PC-9 (cell line): ENCODE results near the gene MCM9. TPM values are rescaled to one million over a fixed set of nuclear protein-coding genes. Genes with fewer than 3 reads are reported as not detected.

Experiments used
- BruUV-seq: library from RNA; stranded (reverse); fragments of 400-500 nt; replicated peaks from 2 replicates; lab custom pipeline; 2021; lab: Mats Ljungman, UMichigan
- CTCF ChIA-PET: fragments of 300-600 bp; sonication (Branson Sonifier 250); formaldehyde crosslinking; loops from one replicate; lab custom pipeline; 2022; ENCODE audit warnings: antibody characterized with exemption; lab: Charles Lee
- POLR2A ChIA-PET: fragments of 300-600 bp; sonication (Branson Sonifier 250); formaldehyde crosslinking; loops from one replicate; lab custom pipeline; 2022; ENCODE audit warnings: antibody characterized with exemption; ENCODE audit not compliant: unreplicated experiment; lab: Charles Lee
- DNase-seq, 2 experiments: peaks; one replicate each; pipeline versions ENCODE4 v3.0.0 to v3.0.0-alpha.2; 2015 to 2022; ENCODE audit warnings: mixed read lengths in 1 of 2
- H2AFZ ChIP-seq: fragments of 200-600 bp; sonication (generic); 2 replicates; pipeline ENCODE4 v1.8.1; 2017; ENCODE audit warnings: antibody characterized with exemption
- H3F3A ChIP-seq: fragments of 200-600 bp; sonication (generic); 2 replicates; pipeline ENCODE4 v1.8.1; 2017; ENCODE audit warnings: antibody characterized with exemption, mild to moderate bottlenecking, low read depth; ENCODE audit not compliant: insufficient read depth
- H3K27ac ChIP-seq: fragments of 200-600 bp; sonication (generic); 2 replicates; pipeline ENCODE4 v1.6.1; 2016; ENCODE audit warnings: mixed run types
- H3K27me3 ChIP-seq: fragments of 200-600 bp; sonication (generic); 2 replicates; pipeline ENCODE4 v1.6.1; 2016; ENCODE audit warnings: low read depth, mixed run types; ENCODE audit not compliant: insufficient read depth
- H3K36me3 ChIP-seq: fragments of 200-600 bp; sonication (generic); 2 replicates; pipeline ENCODE4 v1.6.1; 2016; ENCODE audit warnings: low read depth, mixed run types
- H3K4me1 ChIP-seq: fragments of 200-600 bp; sonication (generic); replicated peaks from 2 replicates; pipeline ENCODE4 v1.6.1; 2016; ENCODE audit warnings: mixed run types; ENCODE audit not compliant: insufficient read depth
- H3K4me2 ChIP-seq: fragments of 200-600 bp; sonication (generic); 2 replicates; pipeline ENCODE4 v1.6.1; 2017; ENCODE audit warnings: mixed run types
- H3K4me3 ChIP-seq: fragments of 200-600 bp; sonication (generic); 2 replicates; pipeline ENCODE4 v1.6.1; 2016; ENCODE audit warnings: mixed run types
- H3K79me2 ChIP-seq: fragments of 200-600 bp; sonication (generic); 2 replicates; pipeline ENCODE4 v1.6.1; 2017; ENCODE audit warnings: low read depth, mixed run types
- H3K9me2 ChIP-seq: fragments of 200-600 bp; sonication (generic); 2 replicates; pipeline ENCODE4 v1.8.1; 2017; ENCODE audit warnings: mild to moderate bottlenecking; ENCODE audit not compliant: insufficient read depth
- H3K9me3 ChIP-seq: fragments of 200-600 bp; sonication (generic); 2 replicates; pipeline ENCODE4 v1.8.1; 2016; ENCODE audit warnings: low read depth; ENCODE audit not compliant: insufficient read depth
- H4K20me1 ChIP-seq: fragments of 200-600 bp; sonication (generic); 2 replicates; pipeline ENCODE4 v1.8.1; 2017; ENCODE audit not compliant: insufficient read depth
- EZH2 ChIP-seq: fragments of 200-600 bp; sonication (generic); IDR thresholded peaks from 2 replicates; pipeline ENCODE4 v1.8.0; 2017; ENCODE audit warnings: antibody characterized with exemption, low read depth
- intact Hi-C: fragments of 100-400 bp; cut with micrococcal nuclease; formaldehyde crosslinking; loops from one replicate; pipeline ENCODE4 v1.10.0; 2022; ENCODE audit not compliant: unreplicated experiment
- total RNA-seq: library from RNA; stranded (reverse); gene quantifications from 2 replicates; pipeline ENCODE4 v1.2.3, GENCODE V29; 2021
- TF ChIP-seq, protein P1 (sequence below): fragments of 200-600 bp; sonication (generic); conservative IDR thresholded peaks from 2 replicates; pipeline ENCODE4 v1.6.1; 2017; ENCODE audit warnings: mixed run types, antibody characterized with exemption, mild to moderate bottlenecking, moderate library complexity

The MCM9 gene
- total RNA-seq, 1 experiment from 2014 or later: 18.1 TPM

DNA sequence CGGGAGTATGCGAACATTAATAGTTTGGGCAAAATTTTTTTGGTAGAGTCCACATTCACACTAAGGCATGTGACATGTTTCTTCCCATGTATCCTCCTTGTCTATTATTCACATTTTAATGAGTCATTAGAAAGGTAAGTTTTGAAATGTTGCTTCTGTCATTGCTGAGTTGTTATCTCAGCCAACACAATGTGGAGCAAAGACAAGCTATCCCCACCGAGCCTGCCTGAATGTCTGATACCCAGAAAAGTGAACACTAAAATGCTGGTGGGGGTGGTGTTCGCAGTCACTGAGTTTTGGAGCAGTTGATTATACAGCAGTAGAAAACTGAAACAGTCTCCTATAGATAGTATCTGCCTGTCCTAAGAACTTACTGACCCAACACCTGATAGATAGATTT is 109.3 kb downstream of the MCM9 start:
- H3F3A ChIP-seq: no peaks in the 10 kb centered on the region
- H3K4me3 ChIP-seq: no peak overlapping the region
- H3K9me3 ChIP-seq: no peaks in the 10 kb centered on the region
- no peaks in the 10 kb centered on the region for H4K20me1 ChIP-seq
- POLR2A ChIA-PET: no interaction called here
- H3K79me2 ChIP-seq: no peaks in the 10 kb centered on the region
- DNase-seq: no peak
- no peaks in the 10 kb centered on the region for H3K4me1 ChIP-seq
- no TSS peak for BruUV-seq
- 0 out of 2 replicates have a peak, but pooled peaks cover 10% of the 10 kb centered on the region for H3K36me3 ChIP-seq
- TF ChIP-seq, protein P1, sequence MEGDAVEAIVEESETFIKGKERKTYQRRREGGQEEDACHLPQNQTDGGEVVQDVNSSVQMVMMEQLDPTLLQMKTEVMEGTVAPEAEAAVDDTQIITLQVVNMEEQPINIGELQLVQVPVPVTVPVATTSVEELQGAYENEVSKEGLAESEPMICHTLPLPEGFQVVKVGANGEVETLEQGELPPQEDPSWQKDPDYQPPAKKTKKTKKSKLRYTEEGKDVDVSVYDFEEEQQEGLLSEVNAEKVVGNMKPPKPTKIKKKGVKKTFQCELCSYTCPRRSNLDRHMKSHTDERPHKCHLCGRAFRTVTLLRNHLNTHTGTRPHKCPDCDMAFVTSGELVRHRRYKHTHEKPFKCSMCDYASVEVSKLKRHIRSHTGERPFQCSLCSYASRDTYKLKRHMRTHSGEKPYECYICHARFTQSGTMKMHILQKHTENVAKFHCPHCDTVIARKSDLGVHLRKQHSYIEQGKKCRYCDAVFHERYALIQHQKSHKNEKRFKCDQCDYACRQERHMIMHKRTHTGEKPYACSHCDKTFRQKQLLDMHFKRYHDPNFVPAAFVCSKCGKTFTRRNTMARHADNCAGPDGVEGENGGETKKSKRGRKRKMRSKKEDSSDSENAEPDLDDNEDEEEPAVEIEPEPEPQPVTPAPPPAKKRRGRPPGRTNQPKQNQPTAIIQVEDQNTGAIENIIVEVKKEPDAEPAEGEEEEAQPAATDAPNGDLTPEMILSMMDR: no peak
- TF ChIP-seq EZH2: no peak
- no peaks in the 10 kb centered on the region for H3K27me3 ChIP-seq
- intact Hi-C loops: no loop called here
- H2AFZ ChIP-seq: no peak overlapping the region
- no peak overlapping the region for H3K4me2 ChIP-seq
- no peak overlapping the region for H3K27ac ChIP-seq
- CTCF ChIA-PET: no interaction called here
- H3K9me2 ChIP-seq: no peaks in the 10 kb centered on the region

DNA sequence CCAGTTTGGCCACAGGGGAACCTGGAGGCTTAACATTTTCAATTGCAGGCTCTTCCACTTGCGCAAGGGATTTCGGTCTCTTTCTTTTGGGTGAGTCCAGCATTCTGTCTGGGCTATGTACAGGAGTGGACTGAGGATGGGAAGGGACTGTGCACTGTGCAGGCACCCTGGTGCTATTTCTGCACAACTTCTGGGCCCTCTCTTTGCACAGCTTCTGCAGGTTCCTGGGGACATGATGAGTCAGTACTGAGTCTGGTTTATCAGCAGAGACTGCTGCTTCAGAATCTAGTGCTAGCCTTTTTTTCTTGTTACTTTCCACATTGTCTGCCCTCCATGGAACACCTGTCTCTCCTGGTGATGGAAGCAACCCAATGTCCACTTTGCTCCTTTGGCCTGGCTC is 119.5 kb downstream of the MCM9 start:
- TF ChIP-seq, protein P1: no peak
- no peak for TF ChIP-seq EZH2
- H3K9me2 ChIP-seq: no peaks in the 10 kb centered on the region
- no peak overlapping the region for H3K4me3 ChIP-seq
- H4K20me1 ChIP-seq: no peaks in the 10 kb centered on the region
- peaks cover 13% of the 10 kb centered on the region for H3K36me3 ChIP-seq
- H3F3A ChIP-seq: no peaks in the 10 kb centered on the region
- no peak overlapping the region for H3K4me2 ChIP-seq
- BruUV-seq: no TSS peak
- no peaks in the 10 kb centered on the region for H3K27me3 ChIP-seq
- no peak for DNase-seq
- ChIA-PET CTCF (no interaction called here), POLR2A (no interaction called here)
- no peaks in the 10 kb centered on the region for H3K4me1 ChIP-seq
- no peak overlapping the region for H3K27ac ChIP-seq
- no peaks in the 10 kb centered on the region for H3K79me2 ChIP-seq
- no peaks in the 10 kb centered on the region for H3K9me3 ChIP-seq
- intact Hi-C loops: no loop called here
- no peak overlapping the region for H2AFZ ChIP-seq

DNA sequence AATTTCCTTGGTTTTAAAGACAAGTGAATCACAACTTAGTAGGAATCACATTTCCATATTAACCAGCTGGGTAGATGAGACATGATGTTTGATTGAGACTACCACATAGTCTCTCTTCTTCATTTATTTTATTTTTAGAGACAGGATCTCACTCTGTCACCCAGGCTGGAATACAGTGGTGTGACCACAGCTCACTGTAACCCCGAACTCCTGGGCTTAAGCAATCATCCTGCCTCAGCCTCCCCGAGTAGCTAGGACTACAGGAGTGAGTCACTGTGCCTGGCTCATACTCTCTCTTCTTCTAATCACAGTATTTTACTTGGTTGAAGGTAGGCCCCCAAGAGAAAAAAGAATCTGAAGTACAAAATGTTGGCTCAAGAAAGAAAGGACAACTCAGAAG is 121.2 kb downstream of the MCM9 start:
- H3K79me2 ChIP-seq: no peaks in the 10 kb centered on the region
- no peaks in the 10 kb centered on the region for H3K9me2 ChIP-seq
- BruUV-seq: no TSS peak
- H2AFZ ChIP-seq: no peak overlapping the region
- intact Hi-C loops: no loop called here
- TF ChIP-seq, protein P1: no peak
- TF ChIP-seq EZH2: no peak
- no peaks in the 10 kb centered on the region for H3K9me3 ChIP-seq
- peaks cover 13% of the 10 kb centered on the region for H3K36me3 ChIP-seq
- H3K4me3 ChIP-seq: no peak overlapping the region
- ChIA-PET CTCF (no interaction called here), POLR2A (no interaction called here)
- no peaks in the 10 kb centered on the region for H3K4me1 ChIP-seq
- no peaks in the 10 kb centered on the region for H3K27me3 ChIP-seq
- no peak overlapping the region for H3K4me2 ChIP-seq
- no peak for DNase-seq
- H3F3A ChIP-seq: no peaks in the 10 kb centered on the region
- H3K27ac ChIP-seq: no peak overlapping the region
- H4K20me1 ChIP-seq: no peaks in the 10 kb centered on the region
